DMS53 (cell line): Measurements from ENCODE around the gene ZNF837.
"Not testable (repeated sequence)": the region's sequence is repeated elsewhere in the genome, so short reads cannot be mapped to it uniquely, and the experiment has no call there.

ENCODE experiments used
- DNase-seq: peaks from one replicate; lab custom pipeline; 2025; lab: John Stamatoyannopoulos, UW

ZNF837 gene

GRCh38 chr19:58351558-58351878, 29.3 kb downstream of the ZNF837 start:
- DNase-seq, result no peak

- peak; percentile 47 for DNase-seq
These were observed 29.8 kb downstream of the ZNF837 start for GRCh38 chr19:58350871-58351557.

- peak; percentile 58 for DNase-seq
These were observed 30.6 kb downstream of the ZNF837 start for GRCh38 chr19:58350001-58350861.

- DNase-seq, result no peak
These were observed 31.2 kb downstream of the ZNF837 start for GRCh38 chr19:58349590-58349989.

- not testable (repeated sequence) for DNase-seq
These were observed 32.8 kb downstream of the ZNF837 start for GRCh38 chr19:58348080-58348479.

- peak; percentile 67 for DNase-seq
These were observed 33.6 kb downstream of the ZNF837 start for GRCh38 chr19:58346961-58347929.

- DNase-seq, result no peak
These were observed 35.3 kb downstream of the ZNF837 start for GRCh38 chr19:58345558-58345957.

- peak; percentile 16 for DNase-seq
These were observed 41.8 kb downstream of the ZNF837 start for GRCh38 chr19:58338825-58339558.

- no peak for DNase-seq
These were observed 42.5 kb downstream of the ZNF837 start for GRCh38 chr19:58338336-58338735.

- DNase-seq, result no peak
These were observed 44.0 kb downstream of the ZNF837 start for GRCh38 chr19:58336820-58337219.

GRCh38 chr19:58336216-58336615, 44.6 kb downstream of the ZNF837 start:
- no peak for DNase-seq

- no peak for DNase-seq
These were observed 45.2 kb downstream of the ZNF837 start for GRCh38 chr19:58335630-58336029.

- DNase-seq, result no peak
These were observed 46.1 kb downstream of the ZNF837 start for GRCh38 chr19:58334691-58335249.

GRCh38 chr19:58332697-58333096, 48.1 kb downstream of the ZNF837 start:
- DNase-seq, result no peak

GRCh38 chr19:58330458-58330857, 50.4 kb downstream of the ZNF837 start:
- DNase-seq, result no peak

- peak; percentile 36 for DNase-seq
These were observed 51.8 kb downstream of the ZNF837 start for GRCh38 chr19:58328999-58329398.

- peak; percentile 98 for DNase-seq
These were observed 53.7 kb downstream of the ZNF837 start, which contains the start of gene ZSCAN22 for GRCh38 chr19:58326914-58327726. Gene ZSCAN22, plus strand, starts transcription at chr19:58326994. Its CDS starts 7,809 bp downstream, at chr19:58334803.

GRCh38 chr19:58326501-58326913, 54.3 kb downstream of the ZNF837 start:
- DNase-seq, result no peak

GRCh38 chr19:58325311-58326022, 55.4 kb downstream of the ZNF837 start:
- DNase-seq, result peak; percentile 47
